Keratinocyte (primary cell): ENCODE results near the gene FGF10.

Source experiments
- EZH2 ChIP-seq: IDR thresholded peaks from one replicate; pipeline ENCODE4 v1.6.1; 2012; ENCODE audit warnings: inconsistent platforms, mild to moderate bottlenecking, low read length, moderate library complexity
- TF ChIP-seq, protein P1 (sequence below), 3 experiments: IDR thresholded peaks in 1 of 3; conservative IDR thresholded peaks in 1 of 3; optimal IDR thresholded peaks in 1 of 3; 2 replicates in 2 of 3; 3 replicates in 1 of 3; pipeline versions ENCODE3 to v1.5.1; 2011; ENCODE audit warnings: low read length in 3 of 3, mild to moderate bottlenecking in 3 of 3, moderate library complexity in 2 of 3, control low read depth in 1 of 3, inconsistent platforms in 1 of 3; ENCODE audit not compliant: insufficient read depth in 2 of 3; ENCODE audit errors: extremely low read depth in 1 of 3

DNA sequence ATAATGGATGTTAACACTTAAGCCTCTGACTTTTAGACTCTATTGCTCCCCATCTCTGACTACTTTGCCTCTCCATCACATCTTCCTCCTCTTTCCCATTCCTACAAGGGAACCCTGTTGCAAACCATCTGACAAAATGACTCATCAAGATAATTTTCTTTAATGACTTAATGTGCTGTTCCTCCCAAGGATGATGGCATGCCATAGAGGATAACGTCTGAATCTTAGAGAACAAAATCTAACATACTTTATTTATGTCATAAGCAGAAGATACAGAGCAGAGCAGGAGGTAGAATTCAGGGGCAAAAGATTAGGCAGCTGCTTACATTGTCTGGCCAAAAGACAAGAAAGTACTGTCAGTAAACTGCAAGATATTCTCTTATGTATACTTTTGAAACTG, 76.8 kb downstream of the FGF10 start:
- TF ChIP-seq, protein P1, sequence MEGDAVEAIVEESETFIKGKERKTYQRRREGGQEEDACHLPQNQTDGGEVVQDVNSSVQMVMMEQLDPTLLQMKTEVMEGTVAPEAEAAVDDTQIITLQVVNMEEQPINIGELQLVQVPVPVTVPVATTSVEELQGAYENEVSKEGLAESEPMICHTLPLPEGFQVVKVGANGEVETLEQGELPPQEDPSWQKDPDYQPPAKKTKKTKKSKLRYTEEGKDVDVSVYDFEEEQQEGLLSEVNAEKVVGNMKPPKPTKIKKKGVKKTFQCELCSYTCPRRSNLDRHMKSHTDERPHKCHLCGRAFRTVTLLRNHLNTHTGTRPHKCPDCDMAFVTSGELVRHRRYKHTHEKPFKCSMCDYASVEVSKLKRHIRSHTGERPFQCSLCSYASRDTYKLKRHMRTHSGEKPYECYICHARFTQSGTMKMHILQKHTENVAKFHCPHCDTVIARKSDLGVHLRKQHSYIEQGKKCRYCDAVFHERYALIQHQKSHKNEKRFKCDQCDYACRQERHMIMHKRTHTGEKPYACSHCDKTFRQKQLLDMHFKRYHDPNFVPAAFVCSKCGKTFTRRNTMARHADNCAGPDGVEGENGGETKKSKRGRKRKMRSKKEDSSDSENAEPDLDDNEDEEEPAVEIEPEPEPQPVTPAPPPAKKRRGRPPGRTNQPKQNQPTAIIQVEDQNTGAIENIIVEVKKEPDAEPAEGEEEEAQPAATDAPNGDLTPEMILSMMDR (optimal IDR thresholded peaks at IDR 0.05 in 1 of 3, IDR thresholded peaks at IDR 0.05 in 1 of 3, conservative IDR thresholded peaks at IDR 0.05 in 1 of 3; ENCODE audit: extremely low read depth in 1 of 3, insufficient read depth in 2 of 3, low read length in 3 of 3) = no peak
- TF ChIP-seq EZH2 = no peak
